Endothelial cell (in vitro differentiated cells): Measurements from ENCODE around the gene C11orf52. TPM values are rescaled to one million over a fixed set of nuclear protein-coding genes. Genes with fewer than 3 reads are reported as not detected.
A peak's percentile ranks its signal among the peaks of the same experiment; 100 is the strongest.

ENCODE experiments used
- DNase-seq: peaks from one replicate; pipeline ENCODE4 v3.0.0; 2021; ENCODE audit warnings: low spot score
- H3K27ac Mint-ChIP-seq: one replicate; pipeline ENCODE4 v1.8.0; 2021; ENCODE audit warnings: mixed read lengths, inconsistent platforms; ENCODE audit not compliant: unreplicated experiment
- H3K27me3 Mint-ChIP-seq: one replicate; pipeline ENCODE4 v1.8.0; 2021; ENCODE audit warnings: mild to moderate bottlenecking, moderate library complexity, mixed read lengths, inconsistent platforms; ENCODE audit not compliant: unreplicated experiment
- H3K36me3 Mint-ChIP-seq: one replicate; pipeline ENCODE4 v1.8.0; 2021; ENCODE audit warnings: mild to moderate bottlenecking, low read depth, mixed read lengths, inconsistent platforms; ENCODE audit not compliant: unreplicated experiment
- H3K4me1 Mint-ChIP-seq: one replicate; pipeline ENCODE4 v1.8.0; 2021; ENCODE audit warnings: mild to moderate bottlenecking, mixed read lengths, inconsistent platforms; ENCODE audit not compliant: unreplicated experiment
- H3K4me3 Mint-ChIP-seq: one replicate; pipeline ENCODE4 v1.8.0; 2021; ENCODE audit warnings: mild to moderate bottlenecking, mixed read lengths, inconsistent platforms; ENCODE audit not compliant: unreplicated experiment
- H3K9me3 Mint-ChIP-seq: one replicate; pipeline ENCODE4 v1.8.0; 2021; ENCODE audit warnings: mixed read lengths, inconsistent platforms; ENCODE audit not compliant: unreplicated experiment
- CTCF ChIP-seq: fragments of 200-600 bp; sonication (generic); IDR thresholded peaks from one replicate; pipeline ENCODE4 v1.5.0; 2021; ENCODE audit warnings: antibody characterized with exemption; ENCODE audit not compliant: unreplicated experiment
- total RNA-seq: library from RNA; stranded (reverse); fragmentation: NEBNext Ultra II Directional; extraction: Animal tissue kit (Norgen Biotek cat#: 25700); gene quantifications from one replicate; pipeline ENCODE4 v1.2.1, GENCODE V29; 2021; ENCODE audit not compliant: unreplicated experiment

Gene C11orf52
- total RNA-seq, 1 donor from 2014 or later = 2.8 TPM

- H3K4me1 Mint-ChIP-seq = peaks cover 29% of the 10 kb centered on the region
- DNase-seq = no peak
- peaks cover 3% of the 10 kb centered on the region for H3K36me3 Mint-ChIP-seq
Observed at GRCh38 chr11:111920908-111921307, 2.2 kb downstream of the C11orf52 start.

GRCh38 chr11:111921541-111922230, 3.0 kb downstream of the C11orf52 start:
- TF ChIP-seq CTCF = no peak
- peaks cover 34% of the 10 kb centered on the region for H3K4me1 Mint-ChIP-seq

More at GRCh38 chr11:111920908-111921307, 2.2 kb downstream of the C11orf52 start:
- Mint-ChIP-seq H3K9me3 (no peaks in the 10 kb centered on the region), H3K27me3 (peaks cover 5% of the 10 kb centered on the region), H3K27ac (no peak overlapping the region), H3K4me3 (no peak overlapping the region)
- no peak for TF ChIP-seq CTCF

GRCh38 chr11:111922803-111923202, 4.1 kb downstream of the C11orf52 start:
- H3K27me3 Mint-ChIP-seq = peaks cover 5% of the 10 kb centered on the region
- TF ChIP-seq CTCF = no peak
- H3K27ac Mint-ChIP-seq = no peak overlapping the region
- H3K4me3 Mint-ChIP-seq = no peak overlapping the region
- H3K4me1 Mint-ChIP-seq = peaks cover 32% of the 10 kb centered on the region
- no peaks in the 10 kb centered on the region for H3K9me3 Mint-ChIP-seq
- DNase-seq = no peak
- H3K36me3 Mint-ChIP-seq = peaks cover 3% of the 10 kb centered on the region

More at GRCh38 chr11:111921541-111922230, 3.0 kb downstream of the C11orf52 start:
- H3K27me3 Mint-ChIP-seq = peaks cover 5% of the 10 kb centered on the region
- no peaks in the 10 kb centered on the region for H3K9me3 Mint-ChIP-seq
- H3K4me3 Mint-ChIP-seq = no peak overlapping the region
- H3K36me3 Mint-ChIP-seq = peaks cover 3% of the 10 kb centered on the region
- no peak overlapping the region for H3K27ac Mint-ChIP-seq
- no peak for DNase-seq

- H3K27ac Mint-ChIP-seq = peak overlapping the region; percentile 64
- H3K27me3 Mint-ChIP-seq = peaks cover 5% of the 10 kb centered on the region
- peaks cover 28% of the 10 kb centered on the region for H3K4me1 Mint-ChIP-seq
- peaks cover 3% of the 10 kb centered on the region for H3K36me3 Mint-ChIP-seq
- DNase-seq = no peak
- H3K4me3 Mint-ChIP-seq = no peak overlapping the region
- no peak for TF ChIP-seq CTCF
- H3K9me3 Mint-ChIP-seq = no peaks in the 10 kb centered on the region
Observed at GRCh38 chr11:111923351-111923788, 4.7 kb downstream of the C11orf52 start.

GRCh38 chr11:111923951-111924350, 5.2 kb downstream of the C11orf52 start:
- Mint-ChIP-seq H3K4me3 (no peak overlapping the region), H3K27ac (no peak overlapping the region), H3K27me3 (peaks cover 5% of the 10 kb centered on the region), H3K36me3 (peaks cover 3% of the 10 kb centered on the region), H3K9me3 (no peaks in the 10 kb centered on the region), H3K4me1 (peaks cover 25% of the 10 kb centered on the region)
- TF ChIP-seq CTCF = no peak
- DNase-seq = no peak
